A549 (cell line): ENCODE results near the gene ACTA2. TPM values are rescaled to one million over a fixed set of nuclear protein-coding genes. Genes with fewer than 3 reads are reported as not detected.

ENCODE experiments used
- ATAC-seq, 2 experiments: fragments of 200-7000 bp in 1 of 2; fragments of >200 bp in 1 of 2; cut with Nextera tagmentation in 1 of 2; cut with Tn5 transposase in 1 of 2; 3 replicates each; pipeline versions ENCODE4 v1.8.0 to v1.9.1; 2018 to 2020; ENCODE audit warnings: mild to moderate bottlenecking in 1 of 2, moderate library complexity in 1 of 2
- CTCF ChIA-PET: fragments of 300-600 bp; sonication (Branson Sonifier 250); formaldehyde crosslinking; extraction: SDS; loops from one replicate; lab custom pipeline; 2021; ENCODE audit warnings: antibody characterized with exemption, inconsistent platforms; lab: Yijun Ruan, JAX
- POLR2A ChIA-PET: fragments of 350-600 bp; formaldehyde crosslinking; extraction: SDS; loops from one replicate; lab custom pipeline; 2021; ENCODE audit warnings: antibody characterized with exemption, inconsistent platforms; lab: Yijun Ruan, JAX
- DNase-seq, 2 experiments: peaks; one replicate each; pipeline versions ENCODE4 v3.0.0 to v3.0.0-alpha.2; 2011 to 2016; ENCODE audit warnings: low read depth in 1 of 2, low spot score in 1 of 2
- FAIRE-seq: peaks from 2 replicates; lab custom pipeline; 2011; peaks lifted over from hg19 to GRCh38; lab: Jason Lieb, UNC
- H3K27ac ChIP-seq, 2 experiments: fragments of >200 bp; sonication (Bioruptor Twin); formaldehyde crosslinking; 3 replicates each; pipeline ENCODE4 v1.5.1; 2016 to 2017
- H3K4me1 ChIP-seq: fragments of >200 bp; sonication (Bioruptor Twin); formaldehyde crosslinking; 3 replicates; pipeline ENCODE4 v1.6.1; 2016
- H3K4me2 ChIP-seq: fragments of >200 bp; sonication (Bioruptor Twin); formaldehyde crosslinking; 3 replicates; pipeline ENCODE4 v1.6.1; 2016
- H3K4me3 ChIP-seq: fragments of >200 bp; sonication (Bioruptor Twin); formaldehyde crosslinking; 3 replicates; pipeline ENCODE4 v1.5.1; 2016
- H3K9me3 ChIP-seq: fragments of >200 bp; sonication (Bioruptor Twin); formaldehyde crosslinking; 3 replicates; pipeline ENCODE4 v1.6.1; 2016
- BCL3 ChIP-seq: fragments of >200 bp; sonication (Bioruptor Twin); formaldehyde crosslinking; IDR thresholded peaks from 3 replicates; pipeline ENCODE4 v1.6.1; 2016
- CEBPB ChIP-seq, 2 experiments: fragments of >200 bp in 1 of 2; sonication (Bioruptor Twin) in 1 of 2; formaldehyde crosslinking in 1 of 2; IDR thresholded peaks; 2 replicates each; pipeline ENCODE4 v1.6.1; 2012 to 2016
- CHD4 ChIP-seq: fragments of 200-600 bp; sonication (generic); IDR thresholded peaks from 2 replicates; pipeline ENCODE4 v1.6.1; 2016; ENCODE audit warnings: antibody characterized with exemption, mild to moderate bottlenecking, borderline replicate concordance
- CTCF ChIP-seq: fragments of >200 bp; sonication (Bioruptor Twin); formaldehyde crosslinking; IDR thresholded peaks from 3 replicates; pipeline ENCODE4 v1.5.1; 2016
- E2F6 ChIP-seq: IDR thresholded peaks from 2 replicates; pipeline ENCODE4 v1.6.1; 2012; ENCODE audit warnings: low read depth, borderline replicate concordance
- EHMT2 ChIP-seq: fragments of 200-600 bp; sonication (generic); IDR thresholded peaks from 2 replicates; pipeline ENCODE4 v1.6.1; 2016; ENCODE audit warnings: antibody characterized with exemption, low read depth, mild to moderate bottlenecking, moderate library complexity
- ESRRA ChIP-seq: fragments of 150-350 bp; IDR thresholded peaks from 2 replicates; pipeline ENCODE4 v1.6.1; 2014; ENCODE audit warnings: mild to moderate bottlenecking, low read length, borderline replicate concordance
- FOSB ChIP-seq: fragments of 250-450 bp; sonication (Bioruptor Pico); IDR thresholded peaks from 2 replicates; pipeline ENCODE4 v1.5.0; 2020; ENCODE audit warnings: mild to moderate bottlenecking, moderate library complexity
- HDAC2 ChIP-seq: fragments of 200-600 bp; sonication (generic); IDR thresholded peaks from 2 replicates; pipeline ENCODE4 v1.6.1; 2016
- JUN ChIP-seq, 2 experiments: fragments of >200 bp; sonication (Bioruptor Twin); formaldehyde crosslinking; IDR thresholded peaks; 2 replicates in 1 of 2; 3 replicates in 1 of 2; pipeline ENCODE4 v1.6.1; 2016 to 2017
- MAZ ChIP-seq: fragments of 150-350 bp; IDR thresholded peaks from 2 replicates; pipeline ENCODE4 v1.6.1; 2014; ENCODE audit warnings: antibody characterized with exemption, low read depth, low read length, borderline replicate concordance
- NPAS2 ChIP-seq: fragments of 250-450 bp; sonication (Bioruptor Pico); IDR thresholded peaks from 2 replicates; pipeline ENCODE4 v1.8.0; 2022; ENCODE audit warnings: mild to moderate bottlenecking, moderate library complexity, borderline replicate concordance
- PHF8 ChIP-seq: fragments of 200-600 bp; sonication (generic); IDR thresholded peaks from 2 replicates; pipeline ENCODE4 v1.6.1; 2016; ENCODE audit warnings: low read depth, mild to moderate bottlenecking, antibody characterized with exemption, moderate library complexity, borderline replicate concordance
- RFX5 ChIP-seq: fragments of 450-650 bp; IDR thresholded peaks from 2 replicates; pipeline ENCODE4 v1.7.1; 2014; ENCODE audit warnings: antibody characterized with exemption, mild to moderate bottlenecking, moderate library complexity
- SREBF2 ChIP-seq: fragments of 450-650 bp; IDR thresholded peaks from 2 replicates; pipeline ENCODE4 v1.6.1; 2014; ENCODE audit warnings: mild to moderate bottlenecking, moderate library complexity
- TP53 ChIP-seq: fragments of 250-450 bp; sonication (Bioruptor Pico); IDR thresholded peaks from 2 replicates; pipeline ENCODE4 v1.5.0; 2021; ENCODE audit warnings: mild to moderate bottlenecking, moderate library complexity
- ZFP36 ChIP-seq: fragments of 450-650 bp; IDR thresholded peaks from 2 replicates; pipeline ENCODE4 v1.6.1; 2014; ENCODE audit warnings: borderline replicate concordance; ENCODE audit not compliant: partially characterized antibody
- ZSCAN20 ChIP-seq: fragments of 250-450 bp; sonication (Bioruptor Pico); IDR thresholded peaks from 2 replicates; pipeline ENCODE4 v1.8.0; 2022; ENCODE audit warnings: mild to moderate bottlenecking, moderate library complexity
- WGBS: methylation state at CpG from one replicate; pipeline ENCODE4 v1.1.6; 2017; ENCODE audit errors: missing lambda C conversion rate; 5-methylcytosine and 5-hydroxymethylcytosine counted together
- polyA plus RNA-seq, 4 experiments: library from polyadenylated mRNA; depleted of rRNA in 3 of 4; stranded (reverse); fragments of >200 nt; fragmentation: RNase III in 1 of 4; extraction: RNeasy Plus Mini Kit Qiagen cat#74134 plus additional on column Dnase treatment in 1 of 4; gene quantifications; 2 replicates in 3 of 4; 3 replicates in 1 of 4; pipeline ENCODE4 v1.2.3, GENCODE V29; 2011 to 2017

ACTA2 gene
- polyA plus RNA-seq, 2 of the 4 experiments (the other 2 are of a cell fraction): 15.0 to 25.9 TPM

- ChIA-PET CTCF (interaction anchor here (1.1 to 2.7 kb wide), 3 partner anchors 24 to 127 kb away, joined by 3 to 8 read pairs (median 3); no protein-coding TSS in a partner anchor), POLR2A (no interaction called here)
- no peak for DNase-seq
- TF ChIP-seq JUN (IDR thresholded peaks at IDR 0.05) (no peak), SREBF2 (no peak), E2F6 (no peak), ESRRA (no peak), EHMT2 (no peak)
- no peak for ATAC-seq
- WGBS: 87% methylated on average over 2 of the region's 2 CpGs
- no peak overlapping the region for H3K4me3 ChIP-seq
- H3K27ac ChIP-seq: no peak overlapping the region
- no peaks in the 10 kb centered on the region for H3K4me1 ChIP-seq
- no peaks in the 10 kb centered on the region for H3K9me3 ChIP-seq
- H3K4me2 ChIP-seq: no peak overlapping the region
- no peak for FAIRE-seq
Measured at GRCh38 chr10:88963318-88963717, 10.7 kb upstream of the ACTA2 start.

GRCh38 chr10:88962336-88962735, 9.8 kb upstream of the ACTA2 start:
- Histone ChIP-seq H3K9me3 (no peaks in the 10 kb centered on the region), H3K4me2 (no peak overlapping the region), H3K27ac (no peak overlapping the region), H3K4me3 (no peak overlapping the region), H3K4me1 (no peaks in the 10 kb centered on the region)
- DNase-seq (no peak), FAIRE-seq (no peak), ATAC-seq (no peak)
- ChIA-PET POLR2A (no interaction called here), CTCF (interaction anchor here (1.1 kb wide), 1 partner anchor 126 kb away, joined by 3 read pairs; no protein-coding TSS in a partner anchor)
- 60% methylated on average over 2 of the region's 2 CpGs for WGBS
- TF ChIP-seq CEBPB (IDR thresholded peaks at IDR 0.05) (no peak), SREBF2 (no peak)

GRCh38 chr10:88961266-88961665, 8.7 kb upstream of the ACTA2 start:
- Histone ChIP-seq H3K9me3 (no peaks in the 10 kb centered on the region), H3K4me1 (no peaks in the 10 kb centered on the region), H3K4me2 (no peak overlapping the region), H3K4me3 (no peak overlapping the region), H3K27ac (no peak overlapping the region)
- TF ChIP-seq HDAC2 (no peak), PHF8 (no peak), RFX5 (no peak), ZSCAN20 (CRISPR knock-in tag) (no peak), TP53 (CRISPR knock-in tag) (no peak), MAZ (no peak), FOSB (CRISPR knock-in tag) (no peak), NPAS2 (CRISPR knock-in tag) (no peak), CTCF (no peak), BCL3 (no peak), ZFP36 (no peak), ESRRA (no peak), CHD4 (no peak), SREBF2 (no peak)
- ChIA-PET POLR2A (no interaction called here), CTCF (interaction anchor here (1.2 kb wide), 1 partner anchor 11 kb away, joined by 5 read pairs; no protein-coding TSS in a partner anchor)
- FAIRE-seq: no peak
- DNase-seq: no peak
- ATAC-seq: no peak
